Glomerular endothelial cell (primary cell): ENCODE results near the gene CNTN1. TPM values are rescaled to one million over a fixed set of nuclear protein-coding genes. Genes with fewer than 3 reads are reported as not detected.
"Not testable (repeated sequence)": the region's sequence is repeated elsewhere in the genome, so short reads cannot be mapped to it uniquely, and the experiment has no call there.

ENCODE experiments used
- DNase-seq: peaks from one replicate; pipeline ENCODE4 v3.0.0-alpha.2; 2011; ENCODE audit warnings: low read depth, low spot score; ENCODE audit errors: extremely low read depth
- total RNA-seq: library from RNA; depleted of rRNA; stranded (reverse); fragments of >200 nt; gene quantifications from 2 replicates; pipeline ENCODE4 v1.2.3, GENCODE V29; 2015

Gene CNTN1
- total RNA-seq, 1 donor from 2014 or later, result 2.3 TPM

DNA sequence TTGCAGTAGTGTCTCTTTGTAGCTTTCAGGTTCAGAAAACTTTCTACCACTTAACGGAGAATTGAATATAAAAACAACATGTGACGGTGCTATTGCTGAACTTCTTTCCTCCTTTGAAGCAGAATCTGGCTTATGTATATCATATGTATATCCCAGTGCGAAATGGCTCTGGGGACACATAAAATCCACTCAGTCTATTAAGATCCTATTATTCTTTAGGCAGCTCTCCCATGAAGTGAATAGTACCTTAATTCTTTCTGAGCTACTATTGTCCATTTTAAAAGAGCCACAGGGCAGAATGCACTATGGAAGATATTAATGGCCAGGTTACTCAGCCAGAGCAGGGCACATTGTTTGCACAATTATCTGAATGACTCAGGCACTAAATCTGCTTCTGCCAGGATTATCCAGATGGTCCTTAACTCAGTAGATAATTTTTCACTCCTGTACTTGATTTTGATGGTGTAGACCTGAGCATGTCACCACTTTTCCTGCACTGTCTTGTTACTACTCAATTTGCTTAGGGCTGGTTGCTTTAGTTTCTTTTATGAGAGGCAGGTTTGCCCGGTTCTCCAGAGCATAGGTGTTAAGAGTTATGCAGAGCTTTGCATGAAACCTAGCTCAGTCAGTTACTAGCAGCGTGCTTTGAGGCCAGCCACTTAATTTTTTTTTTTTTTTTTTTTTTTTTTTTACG, 5.5 kb downstream of the CNTN1 start:
- DNase-seq, result no peak

DNA sequence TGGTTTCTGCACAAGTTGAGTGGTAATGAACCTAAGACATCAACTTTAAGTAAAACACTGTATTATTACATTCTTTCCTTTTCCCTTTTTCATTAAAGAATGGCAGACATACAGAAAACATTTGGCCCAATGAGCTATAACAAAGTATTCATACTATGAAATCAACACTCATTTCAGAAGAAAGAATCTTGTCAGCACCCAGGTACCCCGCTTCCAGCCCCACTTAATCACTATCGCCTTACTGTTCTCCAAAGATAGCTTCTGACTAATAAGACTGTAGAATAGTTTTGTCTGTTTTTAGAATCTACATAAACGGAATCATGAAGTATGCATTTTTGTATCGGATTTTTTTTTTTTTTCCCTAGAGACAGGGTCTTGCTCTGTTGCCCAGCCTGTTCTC, 9.5 kb downstream of the CNTN1 start:
- DNase-seq, result no peak

DNA sequence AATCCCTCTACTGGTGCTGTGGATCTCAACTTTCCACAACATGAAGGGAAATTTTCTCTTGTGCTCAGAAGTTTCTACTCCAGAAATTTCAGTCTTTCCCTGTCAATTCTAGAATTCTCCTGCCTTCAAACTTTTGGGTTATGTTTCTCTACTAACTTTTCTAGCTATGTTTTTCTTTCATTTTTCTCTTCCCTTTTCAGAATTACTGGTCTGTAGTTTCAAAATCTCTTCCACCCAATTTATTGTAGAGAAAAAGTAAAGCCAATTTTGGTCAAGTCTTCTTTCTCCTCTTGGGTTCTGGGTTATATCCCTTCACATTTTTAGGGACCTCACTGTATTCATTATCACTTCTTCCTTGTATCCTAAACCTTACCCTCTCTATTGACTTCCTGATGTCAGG, 18.9 kb downstream of the CNTN1 start:
- no peak for DNase-seq

DNA sequence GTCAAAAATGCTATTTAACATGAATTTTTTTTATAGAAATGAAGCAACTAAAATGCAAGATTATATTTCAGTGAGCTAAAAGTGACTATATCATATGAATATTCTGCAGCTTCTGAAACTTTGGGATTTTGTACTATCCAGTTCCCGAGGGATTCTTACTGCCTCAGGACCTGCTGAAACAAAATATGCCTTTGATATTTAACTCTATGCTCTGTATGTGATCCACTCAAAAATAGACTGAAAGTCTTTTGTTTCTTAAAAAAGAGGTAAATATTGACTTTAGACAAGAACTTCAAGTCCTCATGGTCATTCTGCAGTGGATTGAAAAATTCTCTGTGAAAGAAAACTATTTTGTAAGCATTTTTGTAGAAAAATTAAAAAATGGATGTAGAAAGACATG, 22.4 kb downstream of the CNTN1 start:
- DNase-seq, result no peak

DNA sequence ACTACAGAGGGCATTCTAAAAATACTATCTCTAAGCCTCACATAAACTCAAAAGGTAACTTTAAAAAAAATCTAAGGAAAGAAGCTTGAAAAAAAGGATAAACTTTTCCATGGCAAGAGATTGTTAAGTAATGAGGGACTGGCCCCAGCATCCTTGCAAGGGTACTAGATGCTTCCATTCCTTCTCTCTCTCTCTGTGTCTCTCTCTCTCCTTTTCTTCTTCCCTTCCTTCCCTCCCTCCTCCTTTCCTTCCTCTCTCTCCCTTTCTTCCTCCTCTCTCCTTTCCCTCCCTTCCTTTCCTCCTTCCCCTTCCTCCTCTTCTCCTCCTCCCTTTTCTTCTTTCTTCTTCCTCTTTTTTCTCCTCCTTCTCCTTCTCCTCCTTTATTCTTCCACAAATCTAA, 23.8 kb downstream of the CNTN1 start:
- no peak for DNase-seq

DNA sequence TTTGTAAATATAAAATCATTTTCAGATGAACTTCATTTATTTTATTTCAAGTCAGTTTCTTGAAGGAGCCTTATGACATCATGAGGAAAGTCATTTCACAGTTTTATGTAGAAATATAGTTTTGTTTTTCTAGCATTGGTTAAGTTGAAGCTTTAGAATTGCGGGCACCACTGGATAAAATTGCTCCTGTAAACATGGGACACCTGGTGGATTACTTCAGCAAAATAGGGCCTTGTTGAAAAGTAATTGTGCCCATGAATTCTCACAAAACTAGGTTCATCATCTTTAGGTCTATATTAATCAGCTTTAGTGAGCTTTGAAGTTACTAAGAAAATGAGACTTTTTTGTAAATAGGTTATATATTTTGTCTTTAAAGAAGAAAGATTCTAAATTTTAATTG, 25.3 kb downstream of the CNTN1 start:
- no peak for DNase-seq

DNA sequence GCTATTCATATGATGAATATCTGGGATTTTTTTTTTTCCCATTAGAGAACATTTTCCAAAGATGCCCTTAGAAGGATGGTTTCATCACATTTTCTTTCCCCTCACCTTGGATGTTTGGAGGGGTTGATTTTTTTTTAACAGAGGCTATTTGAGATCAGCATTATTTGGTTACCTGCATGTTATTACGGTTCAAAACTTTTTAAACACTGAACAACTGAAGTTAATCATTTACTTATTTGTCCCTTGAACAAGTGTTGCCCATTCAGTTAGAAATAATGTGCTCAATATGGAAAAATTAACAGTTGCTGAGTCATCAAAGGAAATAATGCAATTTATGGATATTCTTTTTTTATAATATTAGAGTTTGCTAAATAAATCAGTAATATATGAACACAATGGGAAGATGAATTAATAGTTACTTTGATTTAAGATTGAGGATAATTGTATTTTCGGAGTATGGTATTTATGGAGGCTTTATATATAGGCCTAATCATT, 26.7 kb downstream of the CNTN1 start:
- DNase-seq, result no peak

DNA sequence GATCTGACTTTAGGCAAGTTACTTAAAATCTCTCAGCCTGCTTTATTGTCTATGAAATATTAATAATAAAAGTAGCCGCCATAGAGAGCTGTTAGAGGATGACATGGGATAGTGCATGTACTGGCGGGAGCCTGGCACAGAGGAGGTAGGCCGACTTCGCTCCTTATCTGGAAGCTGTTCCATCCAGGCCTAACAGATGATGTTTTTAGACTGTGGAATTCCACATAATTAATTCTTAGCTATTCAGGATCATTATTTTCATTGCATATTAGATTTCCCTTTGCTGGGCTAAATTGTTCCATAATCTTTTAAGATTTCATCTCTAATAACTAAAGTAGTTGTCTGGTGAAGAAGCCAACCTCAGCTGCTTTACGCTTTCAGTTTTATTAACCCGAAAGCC, 30.8 kb downstream of the CNTN1 start:
- no peak for DNase-seq

DNA sequence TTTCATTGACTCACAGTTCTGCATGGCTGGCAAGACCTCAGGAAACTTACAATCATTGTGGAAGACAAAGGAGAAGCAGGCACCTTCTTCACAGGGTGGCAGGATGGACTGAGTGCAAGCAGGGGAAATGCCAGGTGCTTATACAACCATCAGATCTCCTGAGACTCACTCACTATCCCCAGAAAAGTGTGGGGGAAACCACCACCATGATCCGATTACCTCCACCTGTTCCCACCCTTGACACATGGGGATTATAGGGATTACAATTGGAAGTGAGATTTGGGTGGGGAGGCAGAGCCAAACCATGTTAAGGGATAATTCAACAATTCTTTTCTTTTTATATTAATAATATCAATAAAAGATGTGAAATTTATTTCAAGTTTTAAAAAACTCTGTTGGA, 34.1 kb downstream of the CNTN1 start:
- no peak for DNase-seq

DNA sequence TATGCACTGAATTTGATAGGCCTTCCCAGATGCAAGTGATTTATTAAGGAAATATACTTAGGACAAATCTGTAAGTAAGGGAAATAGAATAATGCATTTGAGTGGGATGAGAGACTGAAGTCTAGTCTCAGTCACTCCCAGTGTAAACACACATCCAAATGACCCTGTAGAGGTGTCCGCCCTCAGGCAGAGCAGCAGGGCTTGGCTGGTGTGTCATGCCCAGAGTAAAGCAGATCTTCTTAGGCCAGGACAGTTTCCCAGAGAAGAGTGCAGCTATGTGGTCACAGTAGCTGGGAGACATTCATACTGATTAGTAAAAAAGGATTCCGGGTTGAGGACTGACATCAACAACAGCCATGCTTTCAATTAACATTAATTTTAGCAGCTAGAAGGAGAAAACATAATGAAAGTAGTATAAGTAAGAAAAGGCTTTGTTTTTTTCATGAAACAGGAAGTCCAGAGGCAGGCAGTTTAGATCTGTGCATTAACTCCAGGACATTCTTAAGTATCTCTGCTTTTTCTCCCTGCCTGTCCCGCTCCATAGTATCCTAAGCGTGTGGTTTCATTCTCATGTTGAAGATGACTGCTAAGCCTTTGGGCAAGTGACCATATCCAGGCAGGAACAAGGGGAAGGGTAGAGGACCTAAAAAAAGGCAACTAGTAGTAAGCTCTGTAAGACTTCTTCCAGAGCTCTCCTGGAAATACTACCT, 35.7 kb downstream of the CNTN1 start:
- no peak for DNase-seq

DNA sequence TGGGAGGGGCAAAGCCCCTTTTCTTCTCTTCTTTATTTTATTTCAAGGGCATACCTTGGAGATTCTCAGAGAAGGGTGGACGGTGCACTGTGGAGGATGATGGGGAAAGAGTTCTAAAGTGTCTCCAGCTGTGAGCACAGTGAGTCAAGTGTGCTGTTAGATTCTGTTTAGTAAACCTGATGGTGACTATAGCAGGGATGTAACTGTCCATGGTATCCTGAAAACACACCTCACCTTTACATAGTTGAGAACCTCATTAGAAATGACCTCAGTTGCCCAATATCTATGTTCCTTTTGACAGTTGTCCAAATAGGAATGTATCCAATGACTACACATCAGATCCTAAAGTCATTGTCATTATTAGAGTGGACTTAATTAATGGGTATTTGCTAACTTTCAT, 38.0 kb downstream of the CNTN1 start:
- no peak for DNase-seq

DNA sequence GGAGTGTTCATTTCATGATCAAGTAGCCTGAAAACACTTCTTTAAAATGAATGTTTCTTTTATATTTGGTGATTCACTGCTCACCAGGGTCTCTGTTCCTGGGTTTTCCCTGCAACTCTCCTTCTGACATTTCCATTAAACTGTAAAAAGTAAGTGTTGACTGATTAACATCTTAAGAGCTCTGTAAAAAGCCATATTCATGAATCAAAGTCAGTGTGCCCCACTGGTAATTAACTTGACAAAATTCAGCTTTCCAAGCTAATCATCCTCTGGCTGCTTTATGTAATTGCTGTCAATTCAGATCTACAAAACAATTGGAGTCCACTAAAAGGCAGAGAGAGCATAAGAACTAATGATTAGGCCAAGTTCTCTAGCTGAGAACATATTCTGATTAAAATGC, 41.6 kb downstream of the CNTN1 start:
- DNase-seq, result no peak

DNA sequence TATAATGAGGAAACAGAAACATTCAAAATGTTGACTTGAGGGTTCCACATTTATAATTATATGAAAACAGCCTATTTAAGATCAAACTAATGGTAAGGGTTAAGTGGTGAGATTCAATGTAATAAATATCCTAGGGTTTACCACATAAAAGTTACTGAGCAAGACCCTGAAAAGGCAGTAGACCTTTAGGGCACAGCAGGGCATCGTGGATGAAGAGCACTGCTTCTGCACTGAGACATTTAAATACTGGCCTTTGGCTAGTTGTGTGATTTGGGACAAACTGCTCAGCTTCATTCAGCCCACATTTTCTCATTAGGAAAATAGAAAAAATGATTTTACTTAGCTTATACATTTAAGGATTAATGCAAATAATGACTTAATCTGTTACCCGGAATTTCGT, 42.0 kb downstream of the CNTN1 start:
- no peak for DNase-seq

DNA sequence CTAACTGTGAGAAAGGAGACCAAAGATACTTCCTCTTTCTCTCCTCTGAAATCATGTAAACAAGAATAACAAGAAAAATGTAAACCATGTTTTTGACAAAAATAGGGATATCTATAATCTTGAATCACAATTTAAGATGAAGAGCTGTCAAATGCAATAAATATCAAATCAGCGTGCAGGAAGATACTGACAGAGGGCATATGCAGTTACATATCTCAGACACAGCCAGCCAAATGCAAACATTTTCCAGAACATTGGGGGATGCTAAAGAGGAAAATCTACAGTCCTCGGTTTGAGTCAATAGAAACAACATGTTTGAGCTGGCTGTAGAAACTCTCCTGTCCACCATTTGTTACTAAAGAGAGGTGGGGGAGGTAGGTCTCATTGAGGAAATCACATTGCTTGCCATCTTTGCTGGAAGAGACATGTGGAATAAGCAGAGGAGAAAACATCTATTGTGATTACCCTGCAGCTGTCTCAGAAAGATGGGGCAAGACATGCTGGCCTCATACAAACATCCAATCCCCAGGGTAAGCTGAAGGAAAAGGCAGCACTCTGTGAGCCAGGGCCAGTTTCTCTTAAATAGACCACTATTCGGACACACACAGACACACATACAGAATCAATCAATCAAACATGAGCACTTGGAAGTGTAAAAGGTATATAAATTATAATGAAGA, 43.5 kb downstream of the CNTN1 start:
- no peak for DNase-seq

DNA sequence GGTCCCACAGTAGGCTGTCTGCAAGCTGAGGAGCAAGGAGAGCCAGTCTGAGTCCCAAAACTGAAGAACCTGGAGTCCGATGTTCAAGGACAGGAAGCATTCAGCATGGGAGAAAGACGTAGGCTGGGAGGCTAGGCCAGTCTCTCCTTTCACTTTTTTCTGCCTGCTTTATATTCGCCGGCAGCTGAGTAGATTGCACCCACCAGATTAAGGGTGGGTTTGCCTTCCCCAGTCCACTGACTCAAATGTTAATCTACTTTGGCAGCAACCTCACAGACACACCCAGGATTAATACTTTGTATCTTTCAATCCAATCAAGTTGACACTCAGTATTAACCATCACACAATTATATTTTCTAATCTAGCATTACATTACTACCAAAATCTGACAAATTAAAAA, 45.2 kb downstream of the CNTN1 start:
- DNase-seq, result not testable (repeated sequence)

DNA sequence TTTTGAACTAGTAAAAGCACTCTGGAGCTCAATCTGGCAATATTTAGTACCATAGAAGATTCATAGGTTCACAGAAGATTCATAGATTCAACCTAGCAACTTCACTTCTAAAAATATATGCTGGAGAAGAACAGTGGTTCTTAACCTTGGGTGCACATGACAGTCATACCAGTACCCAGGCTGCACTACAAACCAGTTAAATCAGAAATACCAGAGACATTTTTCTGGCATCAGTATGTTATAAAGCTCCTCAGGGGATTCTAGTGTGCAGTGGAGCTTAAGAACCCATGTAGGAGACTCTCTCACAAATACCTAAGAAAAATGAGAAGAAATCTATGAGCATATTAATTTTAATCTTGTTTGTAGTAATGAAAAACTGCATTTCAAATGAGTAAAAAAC, 46.6 kb downstream of the CNTN1 start:
- no peak for DNase-seq

DNA sequence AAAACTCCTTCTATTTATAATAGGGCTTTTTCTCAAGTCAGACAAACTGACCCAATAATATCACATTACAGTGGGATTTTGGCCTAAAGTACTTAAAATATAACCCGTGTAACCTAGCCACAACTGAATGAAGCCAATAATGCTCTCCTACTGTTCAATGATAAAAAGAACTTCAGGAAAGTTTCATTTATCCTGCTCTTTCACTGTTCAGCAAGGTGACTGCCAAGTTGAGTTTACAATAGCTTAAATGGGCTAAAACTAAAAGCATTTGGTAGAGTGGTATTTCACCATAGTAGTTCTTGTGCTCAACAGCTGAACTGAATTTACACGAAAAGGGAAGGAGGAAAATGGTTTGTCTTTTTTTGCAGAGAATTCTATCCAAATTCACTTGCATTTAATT, 49.8 kb downstream of the CNTN1 start:
- DNase-seq, result no peak

DNA sequence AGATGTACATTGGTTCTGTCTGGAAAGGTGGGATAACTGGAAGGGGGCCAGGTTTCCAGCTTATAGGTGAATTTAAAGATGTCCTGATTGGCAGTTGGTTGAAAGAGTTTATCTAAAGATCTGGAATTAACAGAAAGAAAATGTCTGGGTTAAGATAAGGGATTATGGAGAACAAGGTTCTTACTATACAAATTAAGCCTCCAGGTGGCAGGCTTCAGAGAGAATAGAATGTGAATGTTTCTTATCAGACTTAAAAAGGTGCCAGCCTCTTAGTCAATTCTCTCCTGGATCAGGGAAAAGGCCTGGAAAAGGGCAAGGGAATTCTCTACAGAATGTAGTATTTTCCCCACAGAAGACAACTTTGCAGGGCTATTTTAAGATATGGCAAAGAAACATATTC, 53.1 kb downstream of the CNTN1 start:
- DNase-seq, result no peak

DNA sequence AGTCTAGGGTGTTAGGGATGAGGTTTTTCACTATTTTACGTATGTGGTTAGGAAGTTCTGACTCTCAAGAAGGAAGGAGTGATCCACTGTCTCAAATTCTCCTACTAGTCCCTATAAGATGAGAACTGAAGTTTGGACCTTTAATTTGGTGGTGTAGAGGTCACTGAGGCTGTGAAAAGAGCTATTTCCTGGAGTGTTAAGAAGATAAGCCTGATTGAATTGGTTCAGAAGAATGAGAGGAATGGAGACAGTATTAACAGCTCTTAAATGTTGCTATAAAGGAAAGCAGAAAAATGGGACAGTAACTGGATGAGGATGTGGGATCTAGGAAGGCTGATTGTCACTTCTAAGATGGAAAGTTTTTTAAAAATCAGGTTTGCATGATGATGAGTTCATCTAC, 57.6 kb downstream of the CNTN1 start:
- no peak for DNase-seq

DNA sequence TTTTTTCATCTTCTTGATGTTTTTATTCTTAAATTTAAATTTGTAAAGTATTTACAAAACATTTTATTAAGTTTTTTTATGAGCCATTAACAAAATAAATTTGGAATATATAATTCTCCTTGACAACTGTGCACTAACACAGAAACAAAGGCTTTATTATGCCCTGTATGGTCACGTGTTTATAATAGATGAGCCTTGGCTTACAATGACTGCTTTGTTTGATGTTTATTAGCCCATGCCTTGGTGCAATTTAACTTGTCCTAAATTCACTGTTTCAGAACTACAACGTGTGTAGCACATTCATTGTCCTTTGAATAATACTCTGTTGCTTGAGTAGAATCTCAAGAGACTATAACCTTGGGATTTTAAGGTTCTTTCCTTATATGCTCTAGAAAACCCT, 59.8 kb downstream of the CNTN1 start:
- DNase-seq, result no peak

DNA sequence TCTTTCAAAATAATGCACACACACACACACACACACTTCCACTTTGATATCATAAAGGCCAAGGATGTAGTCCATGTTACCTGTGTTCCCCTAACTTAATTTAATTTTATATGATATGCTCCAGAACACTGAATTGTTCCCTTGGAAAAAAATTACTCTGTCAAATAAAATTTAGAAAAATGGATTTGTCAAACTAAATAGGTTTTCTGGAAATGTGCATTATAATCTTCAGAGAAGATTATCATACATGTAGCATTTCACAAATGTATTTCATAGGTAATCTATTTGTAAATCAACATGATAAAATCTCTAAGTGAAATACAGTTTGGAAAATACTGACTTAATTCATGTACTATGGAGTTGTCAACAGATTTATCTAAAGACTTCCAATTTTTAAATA, 68.6 kb downstream of the CNTN1 start:
- DNase-seq, result no peak

DNA sequence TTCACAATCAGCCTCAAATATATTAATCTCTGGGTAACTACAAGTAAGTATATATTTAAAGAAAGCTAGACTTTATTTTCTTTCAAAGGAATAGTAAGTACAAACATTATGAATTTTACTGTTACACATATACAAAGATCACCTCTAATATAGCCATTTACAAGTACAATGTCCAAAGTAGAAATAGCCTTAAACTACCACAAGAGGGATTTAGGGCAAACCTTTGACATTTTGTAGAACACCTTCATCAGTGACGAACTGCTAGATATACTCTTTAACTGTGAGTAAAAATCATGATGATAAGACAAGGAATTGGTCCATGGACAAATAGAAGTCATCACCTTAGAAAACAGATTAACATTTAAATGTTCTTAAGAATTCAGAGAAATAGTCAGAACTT, 69.8 kb downstream of the CNTN1 start:
- DNase-seq, result no peak
